ENCODE data around the gene TBC1D9.

Gene TBC1D9

DNA sequence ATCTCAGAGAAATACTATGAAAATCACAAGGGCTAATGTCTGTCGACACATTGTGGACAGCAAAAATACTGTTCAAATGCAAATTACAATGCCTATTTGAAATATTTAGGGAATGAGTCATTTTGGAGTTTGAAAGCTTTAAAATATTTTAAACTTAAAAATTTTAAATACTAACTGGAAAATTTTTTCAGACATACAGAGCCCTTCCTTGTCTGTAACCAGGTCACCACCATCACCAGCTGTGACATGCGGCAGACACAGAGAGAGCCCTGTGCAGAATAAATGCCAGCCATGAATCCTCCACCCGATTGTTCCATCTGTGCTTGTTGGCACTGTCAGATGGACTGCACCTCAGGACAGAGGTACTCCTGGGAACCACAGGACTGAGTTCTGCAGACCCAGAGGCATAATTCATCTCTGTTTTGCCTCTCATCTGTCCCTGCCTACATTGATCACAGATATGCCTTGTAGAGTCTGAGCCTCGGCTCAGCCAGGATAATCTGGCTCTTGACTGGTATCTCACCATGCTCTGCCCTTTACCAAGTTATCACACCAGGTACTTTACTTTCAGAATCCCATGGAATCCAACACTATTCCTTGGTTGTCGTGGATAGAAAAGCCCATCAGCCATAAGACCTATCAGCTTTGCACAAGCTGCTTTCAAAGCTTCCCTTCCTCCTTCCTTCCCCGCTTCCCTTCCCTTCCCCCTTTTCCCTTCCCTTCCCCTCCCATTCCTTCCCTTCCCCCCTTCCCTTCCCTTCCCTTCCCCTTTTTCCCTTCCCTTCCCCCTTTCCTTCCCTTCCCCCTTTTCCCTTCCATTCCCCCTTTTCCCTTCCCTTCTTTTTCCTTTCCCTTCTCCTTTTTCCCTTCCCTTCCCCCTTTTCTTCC lies 67.2 kb downstream of the TBC1D9 start:
- no peak for DNase-seq

DNA sequence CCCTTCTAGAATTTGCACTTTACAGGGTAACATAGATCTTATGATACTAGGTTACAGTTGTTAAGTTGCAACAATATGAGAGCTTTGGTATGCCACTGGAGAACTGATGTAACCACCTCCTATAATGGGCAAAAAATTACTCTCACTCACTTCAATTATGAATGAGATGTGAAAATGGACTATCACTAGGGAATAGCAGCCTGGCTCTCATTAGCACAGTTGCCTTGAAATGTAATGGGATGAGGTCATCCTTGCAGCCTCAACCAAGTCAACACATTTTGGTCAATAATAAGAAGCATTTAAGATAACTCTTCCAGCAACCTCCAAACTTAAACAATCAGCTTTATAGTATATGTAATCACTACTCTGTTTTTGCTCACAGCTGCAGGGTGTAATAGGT lies 69.4 kb downstream of the TBC1D9 start:
- DNase-seq: no peak

DNA sequence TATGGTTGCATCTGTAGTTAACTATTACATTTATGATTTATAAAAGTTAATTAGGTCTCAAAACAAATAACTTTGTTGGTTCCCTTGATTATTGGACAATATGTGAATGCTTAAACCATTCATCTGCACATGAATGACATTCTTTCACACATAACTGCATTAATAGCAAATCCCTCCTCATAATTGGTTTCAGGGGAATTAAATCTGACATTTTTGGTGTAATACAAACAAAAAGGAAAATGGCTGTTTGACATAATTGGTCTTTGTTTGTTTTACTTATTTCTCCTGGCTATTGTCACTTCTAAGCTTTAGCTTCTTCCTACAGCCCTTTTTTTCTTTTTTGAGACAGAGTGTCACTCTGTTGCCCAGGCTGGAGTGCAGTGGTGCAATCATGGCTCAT lies 71.9 kb downstream of the TBC1D9 start:
- no peak for DNase-seq

DNA sequence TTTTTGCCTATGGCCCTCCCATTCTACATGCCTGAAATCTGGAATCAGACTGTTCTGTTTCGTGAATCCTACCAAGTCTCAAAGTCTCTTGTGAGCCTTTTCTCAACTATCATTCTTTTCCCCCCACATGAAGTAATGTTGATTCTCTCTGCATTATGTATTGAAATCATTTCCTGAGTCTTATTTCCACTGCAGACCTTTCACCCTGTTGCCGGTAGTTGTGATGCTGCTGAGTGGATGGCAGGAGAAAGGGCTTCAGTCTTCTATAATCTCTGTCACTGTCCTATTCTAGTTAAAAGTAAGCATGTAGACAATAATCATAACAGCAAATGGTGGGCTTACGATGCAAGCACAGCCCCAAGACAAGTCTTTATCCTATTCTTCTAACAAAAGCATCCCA lies 75.0 kb downstream of the TBC1D9 start:
- DNase-seq: no peak

DNA sequence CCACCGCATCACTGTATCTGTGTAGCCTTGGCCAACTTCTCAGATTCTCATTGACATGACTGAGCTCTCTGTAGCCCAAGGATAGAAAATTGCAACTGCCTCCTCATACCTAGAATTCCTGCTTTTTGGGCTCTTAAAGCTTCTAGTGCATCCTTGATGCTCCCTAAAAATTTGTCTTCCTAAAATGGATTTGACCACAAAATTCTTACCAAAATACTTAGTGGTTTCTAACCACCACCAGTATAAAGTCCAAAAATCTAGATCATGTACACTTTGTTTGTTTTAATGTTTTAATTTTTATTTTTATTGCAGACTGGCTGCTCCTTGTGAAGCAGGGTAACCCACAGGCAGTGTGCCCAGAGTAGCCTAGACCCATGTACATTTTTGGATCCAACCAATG lies 75.5 kb downstream of the TBC1D9 start:
- no peak for DNase-seq

DNA sequence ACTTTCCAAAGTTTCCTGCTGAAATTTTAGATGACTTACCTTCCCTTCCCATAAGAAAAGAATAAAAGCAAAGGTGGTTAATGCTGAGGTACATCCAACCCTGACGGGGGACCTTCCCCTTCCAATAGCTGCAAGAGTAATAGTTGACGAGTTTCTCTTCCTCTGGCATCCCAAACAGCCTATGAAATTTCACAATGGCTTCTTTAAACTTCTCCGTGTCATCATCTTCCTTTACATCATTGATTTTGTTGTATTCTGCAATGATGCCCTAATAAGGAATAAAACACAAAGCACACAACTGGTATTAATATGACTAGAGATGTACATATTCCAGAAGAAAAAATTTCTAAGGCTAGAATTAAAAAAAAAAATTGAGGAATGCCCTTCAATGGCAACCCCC lies 76.6 kb downstream of the TBC1D9 start:
- DNase-seq: no peak

DNA sequence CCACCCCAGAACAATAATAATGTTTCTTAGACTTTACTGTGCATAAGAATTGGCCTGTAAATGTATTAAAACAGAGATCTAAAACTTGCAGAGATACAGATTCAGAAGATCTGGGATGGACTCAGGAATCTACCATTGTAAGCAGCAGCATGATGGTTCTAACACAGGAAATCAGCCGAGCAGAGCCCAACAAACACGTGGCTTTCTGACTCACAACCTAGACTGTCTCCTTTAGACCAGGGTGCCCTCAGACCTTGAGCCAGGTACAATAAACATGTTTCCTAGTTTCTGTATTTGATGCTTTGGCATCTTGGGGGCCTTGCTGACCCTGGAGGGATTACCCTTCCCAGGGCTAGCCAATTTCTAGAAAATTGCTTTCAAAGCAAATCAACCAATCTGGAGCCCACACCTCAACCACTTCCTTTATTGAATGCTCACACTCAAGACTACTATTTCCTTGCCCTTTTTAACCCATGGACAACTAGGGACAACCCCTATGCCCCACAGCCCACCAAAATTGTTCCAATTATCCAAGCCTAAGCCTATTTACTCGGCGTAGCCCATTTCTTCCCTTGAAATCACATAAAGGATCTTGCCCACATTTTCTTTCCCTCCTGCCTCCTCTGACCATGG lies 80.5 kb downstream of the TBC1D9 start:
- DNase-seq: no peak

DNA sequence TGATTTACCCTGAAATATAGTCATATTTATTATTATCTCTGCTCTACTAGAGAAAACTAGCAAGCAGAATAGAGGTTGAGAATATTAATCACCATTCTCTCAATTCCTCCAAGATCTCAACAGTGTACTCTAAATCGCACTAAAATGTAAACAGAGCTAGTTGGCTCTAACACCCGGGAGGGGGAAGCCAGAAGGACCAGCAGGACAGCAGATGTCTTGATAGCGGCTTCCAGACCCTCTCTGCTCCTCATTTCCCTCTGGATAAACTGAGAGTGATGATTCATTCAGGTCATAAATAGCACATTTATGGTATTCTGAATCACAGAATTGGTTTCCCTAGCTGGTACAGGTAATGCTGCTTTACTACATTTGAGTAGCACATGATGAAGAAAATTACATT lies 82.5 kb downstream of the TBC1D9 start:
- DNase-seq: no peak

DNA sequence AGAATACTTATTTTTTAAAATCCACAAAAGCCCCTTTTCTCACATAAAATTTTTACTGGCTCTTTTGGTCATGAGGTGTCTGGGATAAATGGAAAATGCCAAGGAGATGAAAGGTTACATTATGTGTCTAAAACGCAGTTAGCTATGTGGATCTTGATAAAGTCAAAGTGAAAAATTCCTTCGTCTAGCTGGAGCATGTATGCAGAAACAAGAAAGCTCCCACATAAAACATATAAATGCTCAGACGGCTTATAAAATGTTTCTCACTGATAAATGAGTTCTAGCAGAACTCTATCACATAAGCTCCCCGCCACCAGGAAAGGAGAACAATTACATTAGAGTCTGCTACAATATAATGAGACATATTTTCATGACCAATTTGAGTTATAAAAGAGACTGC lies 83.8 kb downstream of the TBC1D9 start:
- DNase-seq: no peak

DNA sequence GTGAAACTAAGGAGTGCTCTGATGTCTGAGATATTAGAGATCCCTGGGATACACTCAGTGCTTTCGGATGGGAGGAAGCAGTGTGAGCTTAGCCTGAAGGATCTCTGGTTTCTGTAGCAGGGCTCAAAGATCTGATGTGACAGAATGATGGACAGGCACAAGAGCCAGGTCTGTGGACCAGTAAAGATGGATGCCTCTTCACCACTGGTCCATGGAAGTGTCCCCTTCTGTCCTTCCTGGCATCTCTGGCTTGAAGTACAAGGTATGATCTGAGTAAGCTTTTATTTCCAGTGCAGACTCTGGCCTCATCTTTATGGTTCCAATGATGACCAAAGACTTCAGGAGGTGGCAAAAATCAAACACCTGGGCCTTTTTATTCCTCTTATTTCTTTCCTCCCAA lies 88.1 kb downstream of the TBC1D9 start:
- DNase-seq: no peak

DNA sequence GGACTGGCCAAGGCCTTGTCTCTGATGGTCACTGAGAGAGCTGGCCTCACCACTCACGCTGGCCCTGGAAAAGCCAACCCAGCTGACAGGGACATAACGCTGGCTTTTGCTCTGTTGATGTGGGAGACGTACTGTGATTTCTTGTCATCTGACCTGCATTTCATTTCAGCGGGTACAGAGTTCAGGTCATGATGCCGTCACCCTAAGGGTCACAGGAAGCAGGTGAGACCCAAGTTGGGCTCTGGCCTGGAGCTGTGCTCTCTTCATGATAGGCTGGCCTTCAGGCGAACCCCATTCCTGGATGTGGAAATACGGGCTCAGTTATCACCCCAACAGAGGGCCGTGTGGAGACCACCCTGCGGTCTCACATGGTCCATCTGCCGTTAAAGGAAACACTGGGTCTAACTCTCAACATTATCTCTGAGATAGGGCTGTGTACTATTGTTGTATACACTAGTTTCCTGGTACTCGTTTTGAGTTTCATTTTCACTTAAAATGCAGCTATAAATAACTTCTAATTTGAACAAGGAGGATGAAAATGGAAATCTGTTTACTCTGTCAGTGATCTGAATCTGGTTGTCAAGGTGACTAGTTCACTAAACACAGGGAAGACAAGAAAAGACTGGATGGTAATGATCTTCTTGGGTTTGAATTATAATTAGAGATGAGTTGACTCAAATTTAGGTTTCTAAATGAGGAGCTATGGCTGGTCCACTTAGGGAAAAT lies 89.1 kb downstream of the TBC1D9 start:
- DNase-seq: no peak

DNA sequence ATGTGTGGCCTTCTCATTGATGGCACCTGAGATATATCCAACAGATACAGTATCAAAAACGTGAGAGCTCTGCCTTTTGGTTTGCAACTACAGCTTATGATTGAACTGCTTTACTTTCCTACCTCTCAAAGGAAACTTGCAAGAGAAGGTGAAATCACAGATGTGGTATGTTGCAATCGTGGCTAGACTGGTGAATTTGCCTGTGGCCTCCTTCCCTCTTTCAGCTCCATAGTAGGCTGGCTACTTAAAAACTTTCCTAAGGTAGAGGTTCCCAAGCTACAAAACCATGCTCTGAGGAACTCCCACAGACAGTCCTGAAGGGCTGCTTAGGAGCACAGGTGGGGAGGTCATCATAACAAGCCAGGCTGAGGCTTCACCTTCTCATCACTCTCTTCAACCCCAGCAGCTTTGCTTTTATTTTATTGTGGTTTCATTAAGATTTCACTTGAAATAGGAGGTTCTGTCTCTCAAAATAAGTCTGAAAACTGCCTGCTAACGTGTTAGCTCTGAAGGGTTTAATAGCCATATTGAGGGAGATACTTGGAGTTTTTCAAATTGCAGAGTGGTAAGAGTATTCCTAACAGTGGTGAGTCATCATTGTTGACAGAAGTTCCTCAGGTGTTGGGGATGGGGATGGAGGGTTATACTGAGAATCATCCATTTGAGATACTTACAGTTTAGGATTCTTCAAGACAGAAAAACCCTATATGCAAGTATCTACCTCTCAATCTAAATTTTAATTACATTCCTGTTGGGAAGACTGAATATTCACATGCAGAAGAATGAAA lies 93.9 kb downstream of the TBC1D9 start:
- no peak for DNase-seq

DNA sequence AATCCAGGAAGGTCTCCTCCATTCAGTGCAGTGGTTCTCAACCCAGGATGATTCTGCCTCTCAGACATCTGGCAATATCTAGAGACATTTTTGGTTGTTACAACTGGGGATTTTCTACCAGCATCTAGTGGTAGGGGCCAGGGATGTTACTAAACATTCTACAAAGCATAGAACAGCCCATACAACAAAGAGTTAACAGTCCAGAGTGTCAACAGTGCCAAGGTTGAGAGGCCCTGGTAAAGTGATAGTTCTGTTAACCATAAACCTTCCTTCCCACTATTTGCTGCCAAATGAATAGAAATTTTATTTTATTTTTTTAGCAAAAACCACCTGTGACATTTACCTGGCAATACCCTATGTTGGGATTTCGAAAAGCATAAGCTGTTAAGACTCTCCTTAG lies 94.6 kb downstream of the TBC1D9 start:
- DNase-seq: no peak

DNA sequence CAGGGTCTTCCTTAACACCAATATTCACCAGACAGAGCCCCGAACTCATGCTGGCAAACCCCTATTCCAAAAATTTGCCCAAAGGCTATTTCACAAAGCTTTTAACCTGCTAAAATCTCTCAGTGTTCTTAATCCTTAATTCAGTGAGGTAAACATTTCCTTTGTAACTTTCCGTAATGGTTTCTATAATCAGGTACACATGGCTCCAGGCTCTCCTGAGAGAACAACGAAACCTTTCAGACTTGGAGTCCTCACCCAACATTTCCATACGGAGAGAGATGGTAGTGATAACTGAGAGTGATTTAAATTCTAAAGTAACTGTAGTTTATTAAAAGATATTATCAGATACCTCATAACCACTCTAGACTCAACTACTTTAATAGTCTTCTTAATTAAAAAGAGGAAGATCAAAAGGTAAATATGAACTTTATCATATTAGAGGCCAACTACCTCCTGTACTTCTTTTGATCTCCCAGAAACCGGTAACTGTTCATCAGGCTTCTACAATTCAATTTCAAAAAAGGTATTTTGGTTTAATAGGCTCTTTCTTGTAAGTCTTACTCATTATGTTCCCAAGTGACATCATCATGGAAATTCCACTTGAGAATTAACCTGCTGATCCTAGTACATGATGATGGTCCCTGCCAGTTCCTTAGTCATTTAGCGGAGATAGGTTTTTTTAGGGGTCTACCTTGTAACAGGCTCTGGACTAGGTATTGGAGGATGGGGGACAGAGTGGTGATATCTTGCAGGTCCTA lies 96.1 kb downstream of the TBC1D9 start:
- no peak for DNase-seq

DNA sequence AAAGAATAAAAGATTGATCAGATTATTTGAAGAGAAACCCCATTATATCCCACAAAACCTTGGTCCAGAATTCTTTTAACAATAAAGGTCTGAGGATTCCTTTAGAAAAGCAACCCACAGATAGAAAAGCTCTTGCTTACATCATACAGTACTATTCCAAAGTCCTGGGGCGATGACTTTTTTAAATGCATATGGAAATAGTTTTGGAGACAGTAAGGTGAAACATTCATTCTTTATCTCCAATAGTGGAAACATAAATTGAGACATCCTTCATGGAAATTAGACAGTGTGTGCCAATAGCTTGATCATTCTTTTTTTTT lies 101.7 kb downstream of the TBC1D9 start:
- DNase-seq: no peak

DNA sequence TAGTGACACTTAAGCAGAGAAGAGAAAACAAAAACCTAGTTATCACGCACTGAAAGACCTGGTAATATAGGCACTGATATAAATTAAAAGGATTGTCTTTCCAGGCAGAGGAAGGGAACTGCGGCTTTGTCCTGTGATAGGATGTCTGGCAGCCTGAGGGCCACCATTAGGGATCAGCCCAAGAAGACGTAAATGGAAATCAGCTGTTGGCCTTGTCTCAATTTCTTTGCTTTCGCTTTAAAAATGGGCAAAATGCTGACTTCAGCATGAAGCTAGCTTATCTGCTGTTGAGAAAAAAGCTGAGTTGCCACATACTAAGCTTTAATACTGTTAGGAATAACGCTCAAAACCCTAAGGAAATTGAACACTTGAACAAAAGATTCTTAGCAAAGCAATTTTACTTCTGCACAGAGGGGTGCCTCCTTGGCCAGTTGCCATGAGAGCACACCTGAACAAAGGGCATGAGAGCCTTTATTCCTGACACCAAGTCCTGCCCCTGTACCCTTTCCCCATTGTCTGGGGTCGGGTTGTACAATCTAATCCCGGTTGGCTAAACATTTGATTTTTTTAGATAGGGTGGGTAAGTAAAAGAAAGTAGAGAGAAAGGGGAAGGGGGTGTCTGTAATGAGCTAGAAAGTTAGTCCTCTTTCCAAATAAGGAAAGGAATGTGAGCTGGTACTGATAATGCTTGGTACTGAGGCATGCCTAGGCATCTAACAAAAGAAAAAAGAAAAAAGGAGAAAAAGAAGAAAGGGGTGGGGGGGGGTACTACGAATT lies 102.3 kb downstream of the TBC1D9 start:
- no peak for DNase-seq

DNA sequence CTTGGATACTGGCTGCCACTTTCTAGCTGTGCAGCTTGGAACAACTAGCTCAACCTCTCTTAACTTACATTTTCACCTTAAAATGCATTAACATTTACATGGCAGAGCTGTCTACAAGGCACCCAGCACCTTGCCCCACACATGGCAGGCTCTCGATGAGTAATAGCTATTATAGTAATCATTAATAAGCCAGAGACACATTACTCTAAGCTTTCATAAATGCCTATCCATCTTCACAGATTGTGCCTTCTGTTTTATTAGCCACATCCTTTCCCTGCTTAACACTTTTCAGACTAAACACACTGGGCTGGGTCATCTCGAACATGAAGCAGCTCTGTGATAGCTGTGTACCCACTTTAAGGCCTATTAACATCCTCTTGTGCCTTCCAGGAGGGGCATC lies 103.6 kb downstream of the TBC1D9 start:
- no peak for DNase-seq

DNA sequence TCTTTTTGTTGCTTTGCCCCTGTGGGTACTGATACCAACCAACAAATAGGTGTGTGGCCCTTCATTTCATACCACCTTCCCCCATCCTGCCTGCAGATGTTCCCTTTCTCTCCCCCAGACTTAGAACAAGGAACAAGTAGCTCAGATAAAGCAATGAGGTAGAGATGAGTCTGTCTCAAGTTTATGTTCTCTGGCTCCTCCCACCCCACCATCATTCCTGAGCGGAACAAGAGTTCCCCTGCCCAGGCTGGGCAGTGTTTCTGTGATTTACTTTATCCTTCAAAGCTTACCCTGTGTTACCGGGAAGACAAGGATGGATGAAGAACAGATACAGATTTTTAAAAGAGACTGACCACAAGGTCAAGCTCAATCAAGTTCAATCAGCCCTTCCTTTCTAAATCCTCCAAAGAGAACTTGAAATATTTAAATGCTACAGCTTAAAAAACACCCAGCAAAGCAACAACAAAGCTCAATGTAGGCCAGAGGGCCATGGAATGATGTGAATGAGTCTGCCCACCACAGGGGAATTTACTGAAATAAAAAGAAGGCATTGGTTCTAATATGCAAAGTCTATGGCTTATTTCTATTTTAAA lies 107.4 kb downstream of the TBC1D9 start:
- no peak for DNase-seq

DNA sequence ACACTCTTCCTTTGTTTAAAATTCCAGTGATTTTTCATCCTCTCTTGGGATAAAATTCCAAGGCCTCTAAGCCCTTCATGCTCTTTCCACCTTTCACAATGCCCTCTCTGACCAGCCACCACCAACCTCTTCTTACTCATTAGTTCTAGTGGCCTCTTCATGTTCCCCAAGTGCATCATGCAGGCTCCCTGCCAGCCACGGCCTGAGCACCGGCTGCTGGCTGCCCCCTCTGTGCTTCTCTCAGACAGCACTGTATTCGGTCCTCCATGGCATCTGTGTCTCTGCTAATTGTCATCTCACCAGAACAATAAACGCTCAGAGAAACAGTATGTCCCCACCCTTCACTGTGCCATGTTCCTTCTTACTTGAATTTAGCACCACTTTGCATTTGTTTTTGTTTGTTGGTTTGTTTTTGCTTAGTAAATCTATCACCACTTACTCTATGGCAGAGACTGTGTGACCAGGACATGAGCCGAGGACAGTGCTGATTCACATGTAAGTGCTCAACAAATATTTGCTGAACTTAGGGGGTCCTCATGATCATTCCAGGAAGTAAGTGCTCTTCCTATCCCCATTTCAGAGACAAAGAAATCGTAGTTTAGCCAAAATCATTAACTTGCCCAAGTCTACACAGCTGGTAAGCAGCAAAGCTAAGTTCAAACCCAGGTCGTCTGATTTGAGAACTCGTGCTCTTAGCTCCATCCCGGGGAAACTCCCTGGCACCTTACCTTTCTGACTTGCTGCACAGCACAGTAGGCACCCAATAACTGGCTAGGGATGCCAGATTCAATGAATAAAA lies 110.4 kb downstream of the TBC1D9 start:
- DNase-seq: no peak

DNA sequence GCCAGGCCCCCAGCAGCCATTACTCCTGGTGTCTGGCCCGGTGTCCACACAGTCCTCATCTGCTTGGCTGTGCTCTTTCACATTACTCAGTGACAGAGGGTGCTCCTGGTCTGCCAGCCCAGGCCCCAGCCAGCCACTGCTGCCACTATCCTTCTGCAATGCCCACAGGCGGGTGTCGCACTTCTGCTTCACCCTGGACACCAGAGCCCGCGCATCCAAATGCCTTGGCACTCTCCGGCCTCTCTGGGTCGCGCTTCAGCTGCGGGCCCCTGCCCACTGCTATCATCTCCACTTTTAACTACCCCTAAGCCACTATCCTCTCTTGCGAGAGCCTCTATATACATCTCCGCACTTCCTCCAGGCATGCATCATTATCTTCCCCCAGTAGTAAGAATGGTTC lies 111.0 kb downstream of the TBC1D9 start:
- DNase-seq: no peak
